Measurements from ENCODE around the gene DDX1. TPM values are rescaled to one million over a fixed set of nuclear protein-coding genes. Genes with fewer than 3 reads are reported as not detected.

Gene DDX1
- total RNA-seq, 1 experiment from 2014 or later: 163 TPM

DNA sequence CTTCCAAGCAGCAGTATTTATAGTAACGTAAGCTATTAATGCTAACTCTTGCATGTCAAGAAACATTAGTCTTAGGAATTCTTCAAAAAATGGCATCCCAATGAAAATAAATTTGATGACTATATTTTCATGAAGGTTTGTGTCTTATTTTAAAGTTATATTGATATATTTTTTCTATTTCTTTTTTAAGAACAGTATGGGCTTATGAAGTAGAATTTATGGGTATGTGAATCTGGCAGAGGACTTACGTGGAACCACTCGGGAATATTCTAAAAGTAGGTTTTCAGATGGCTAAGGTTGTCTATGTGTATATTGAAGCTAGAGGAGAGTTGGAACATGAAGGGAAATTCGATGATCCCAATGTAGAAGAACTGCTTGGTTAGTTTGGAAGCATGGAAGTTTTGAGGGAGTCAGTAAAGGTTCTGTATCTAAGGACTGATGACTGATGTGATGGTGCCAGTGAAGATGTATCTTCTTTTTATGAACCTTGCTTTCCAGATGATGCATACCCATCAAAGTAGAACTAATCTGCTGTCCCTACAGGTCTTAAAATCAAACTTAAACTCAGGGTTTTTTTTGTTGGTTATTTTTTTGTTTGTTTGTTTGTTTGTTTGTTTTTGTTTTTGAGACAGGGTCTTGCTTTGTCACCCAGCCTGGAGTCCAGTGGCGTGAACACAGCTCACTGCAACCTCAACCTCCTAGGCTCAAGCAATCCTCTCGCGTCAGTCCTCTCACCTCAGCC lies 39.5 kb downstream of the DDX1 start:
- Mint-ChIP-seq H3K27ac (ENCODE audit: unreplicated experiment) (no peak overlapping the region), H3K27me3 (ENCODE audit: insufficient read depth, unreplicated experiment) (no peaks in the 10 kb centered on the region), H3K4me3 (ENCODE audit: unreplicated experiment) (no peak overlapping the region), H3K36me3 (ENCODE audit: insufficient read depth, unreplicated experiment) (peaks cover 78% of the 10 kb centered on the region), H3K4me1 (ENCODE audit: low read depth, unreplicated experiment) (peaks cover 16% of the 10 kb centered on the region), H3K9me3 (ENCODE audit: unreplicated experiment) (no peaks in the 10 kb centered on the region)
- H3K27me3 ChIP-seq (replicated peaks; ENCODE audit: control insufficient read depth, insufficient read depth, low read length): no peaks in the 10 kb centered on the region
- ChIA-PET CTCF (no interaction called here), POLR2A (no interaction called here)
- no peaks in the 10 kb centered on the region for H3K9me3 ChIP-seq
- H3K36me3 ChIP-seq (ENCODE audit: control insufficient read depth, insufficient read depth, low read length): no peaks in the 10 kb centered on the region; the same call in none of the 2 replicates
- intact Hi-C loops (cut with micrococcal nuclease; ENCODE audit: unreplicated experiment): loop anchor here (10.0 kb wide), 2 partner anchors 384 to 1124 kb away; no protein-coding TSS in a partner anchor
- DNase-seq: no peak
- H3K4me3 ChIP-seq (ENCODE audit: low read depth, low read length): no peak overlapping the region
- H3K4me1 ChIP-seq: peaks cover 27% of the 10 kb centered on the region
- no TSS peak for BruUV-seq (replicated peaks)
- TF ChIP-seq, protein P1, sequence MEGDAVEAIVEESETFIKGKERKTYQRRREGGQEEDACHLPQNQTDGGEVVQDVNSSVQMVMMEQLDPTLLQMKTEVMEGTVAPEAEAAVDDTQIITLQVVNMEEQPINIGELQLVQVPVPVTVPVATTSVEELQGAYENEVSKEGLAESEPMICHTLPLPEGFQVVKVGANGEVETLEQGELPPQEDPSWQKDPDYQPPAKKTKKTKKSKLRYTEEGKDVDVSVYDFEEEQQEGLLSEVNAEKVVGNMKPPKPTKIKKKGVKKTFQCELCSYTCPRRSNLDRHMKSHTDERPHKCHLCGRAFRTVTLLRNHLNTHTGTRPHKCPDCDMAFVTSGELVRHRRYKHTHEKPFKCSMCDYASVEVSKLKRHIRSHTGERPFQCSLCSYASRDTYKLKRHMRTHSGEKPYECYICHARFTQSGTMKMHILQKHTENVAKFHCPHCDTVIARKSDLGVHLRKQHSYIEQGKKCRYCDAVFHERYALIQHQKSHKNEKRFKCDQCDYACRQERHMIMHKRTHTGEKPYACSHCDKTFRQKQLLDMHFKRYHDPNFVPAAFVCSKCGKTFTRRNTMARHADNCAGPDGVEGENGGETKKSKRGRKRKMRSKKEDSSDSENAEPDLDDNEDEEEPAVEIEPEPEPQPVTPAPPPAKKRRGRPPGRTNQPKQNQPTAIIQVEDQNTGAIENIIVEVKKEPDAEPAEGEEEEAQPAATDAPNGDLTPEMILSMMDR (IDR thresholded peaks at IDR 0.05; ENCODE audit: insufficient read depth in 1 of 2, low read depth in 1 of 2, low read length in 1 of 2, severe bottlenecking in 1 of 2, unreplicated experiment in 1 of 2): no peak

DNA sequence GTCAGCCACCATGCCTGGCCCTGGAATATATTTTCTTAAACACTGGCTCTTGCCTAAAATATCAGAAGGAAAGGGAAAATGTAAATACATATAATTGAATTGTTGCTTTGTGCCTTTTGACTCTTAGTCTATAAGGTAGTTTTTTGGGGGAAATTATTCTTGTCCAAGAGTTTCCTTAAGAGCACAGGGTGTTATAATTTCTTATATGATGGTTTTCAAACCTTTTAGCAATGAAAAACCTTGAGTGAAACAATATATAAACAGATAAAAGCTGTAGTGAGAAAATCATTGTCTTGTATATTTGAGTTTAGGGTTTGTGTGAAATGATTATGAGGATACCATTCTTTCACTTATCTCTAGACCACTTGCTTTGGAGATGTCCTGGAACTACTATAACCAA lies 40.2 kb downstream of the DDX1 start:
- TF ChIP-seq, protein P1 (IDR thresholded peaks at IDR 0.05; ENCODE audit: insufficient read depth in 1 of 2, low read depth in 1 of 2, low read length in 1 of 2, severe bottlenecking in 1 of 2, unreplicated experiment in 1 of 2): no peak
- Mint-ChIP-seq H3K4me1 (ENCODE audit: low read depth, unreplicated experiment) (peaks cover 16% of the 10 kb centered on the region), H3K9me3 (ENCODE audit: unreplicated experiment) (no peaks in the 10 kb centered on the region), H3K27me3 (ENCODE audit: insufficient read depth, unreplicated experiment) (no peaks in the 10 kb centered on the region), H3K27ac (ENCODE audit: unreplicated experiment) (no peak overlapping the region), H3K4me3 (ENCODE audit: unreplicated experiment) (no peak overlapping the region), H3K36me3 (ENCODE audit: insufficient read depth, unreplicated experiment) (peaks cover 74% of the 10 kb centered on the region)
- no TSS peak for BruUV-seq (replicated peaks)
- no peaks in the 10 kb centered on the region for H3K27me3 ChIP-seq (replicated peaks; ENCODE audit: control insufficient read depth, insufficient read depth, low read length)
- no peak overlapping the region for H3K4me3 ChIP-seq (ENCODE audit: low read depth, low read length)
- ChIA-PET CTCF (interaction anchor here (0.8 kb wide), 1 partner anchor 977 kb away, joined by 3 read pairs; no protein-coding TSS in a partner anchor), POLR2A (no interaction called here)
- intact Hi-C loops (cut with micrococcal nuclease; ENCODE audit: unreplicated experiment): loop anchor here (10.0 kb wide), 2 partner anchors 383 to 1123 kb away; no protein-coding TSS in a partner anchor
- no peaks in the 10 kb centered on the region for H3K9me3 ChIP-seq
- H3K36me3 ChIP-seq (ENCODE audit: control insufficient read depth, insufficient read depth, low read length): no peaks in the 10 kb centered on the region; the same call in none of the 2 replicates
- no peak for DNase-seq
- H3K4me1 ChIP-seq: peaks cover 35% of the 10 kb centered on the region

- TF ChIP-seq, protein P1 (IDR thresholded peaks at IDR 0.05; ENCODE audit: insufficient read depth in 1 of 2, low read depth in 1 of 2, low read length in 1 of 2, severe bottlenecking in 1 of 2, unreplicated experiment in 1 of 2): no peak
- intact Hi-C loops (cut with micrococcal nuclease; ENCODE audit: unreplicated experiment): loop anchor here (10.0 kb wide), 2 partner anchors 381 to 1121 kb away; no protein-coding TSS in a partner anchor
- Mint-ChIP-seq H3K4me1 (ENCODE audit: low read depth, unreplicated experiment) (peaks cover 25% of the 10 kb centered on the region), H3K36me3 (ENCODE audit: insufficient read depth, unreplicated experiment) (peaks cover 63% of the 10 kb centered on the region), H3K27ac (ENCODE audit: unreplicated experiment) (no peak overlapping the region), H3K27me3 (ENCODE audit: insufficient read depth, unreplicated experiment) (no peaks in the 10 kb centered on the region), H3K9me3 (ENCODE audit: unreplicated experiment) (no peaks in the 10 kb centered on the region), H3K4me3 (ENCODE audit: unreplicated experiment) (no peak overlapping the region)
- Histone ChIP-seq H3K27me3 (replicated peaks; ENCODE audit: control insufficient read depth, insufficient read depth, low read length) (no peaks in the 10 kb centered on the region), H3K9me3 (no peaks in the 10 kb centered on the region), H3K4me1 (peaks cover 42% of the 10 kb centered on the region), H3K36me3 (ENCODE audit: control insufficient read depth, insufficient read depth, low read length) (no peaks in the 10 kb centered on the region; the same call in none of the 2 replicates), H3K4me3 (ENCODE audit: low read depth, low read length) (no peak overlapping the region)
- CTCF ChIA-PET: interaction anchor here (0.5 kb wide), 1 partner anchor 17 kb away, joined by 3 read pairs; no protein-coding TSS in a partner anchor
- DNase-seq: no peak
- POLR2A ChIA-PET: no interaction called here
- no TSS peak for BruUV-seq (replicated peaks)
Measured at GRCh38 chr2:15633043-15633970, 41.6 kb downstream of the DDX1 start.

Measured in Caco-2 (cell line).